HepG2 (cell line): ENCODE measurements around the gene STARD13. TPM values are rescaled to one million over a fixed set of nuclear protein-coding genes. Genes with fewer than 3 reads are reported as not detected.
A peak's percentile ranks its signal among the peaks of the same experiment; 100 is the strongest.

Experiments
- AFF4 ChIP-seq: sonication (generic); formaldehyde crosslinking; IDR thresholded peaks from 2 replicates; pipeline ENCODE4 v1.4.0; 2020; ENCODE audit warnings: missing genetic modification reagents
- ARNT2 ChIP-seq: sonication (generic); formaldehyde crosslinking; IDR thresholded peaks from 2 replicates; pipeline ENCODE4 v1.8.0; 2022; ENCODE audit warnings: mild to moderate bottlenecking, low read depth, missing genetic modification reagents, moderate library complexity
- ATAD3A ChIP-seq: sonication (generic); formaldehyde crosslinking; IDR thresholded peaks from 2 replicates; pipeline ENCODE4 v1.4.0; 2020; ENCODE audit warnings: missing genetic modification reagents
- BORCS8-MEF2B ChIP-seq: sonication (generic); formaldehyde crosslinking; IDR thresholded peaks from 2 replicates; pipeline ENCODE4 v1.8.0; 2022; ENCODE audit warnings: mild to moderate bottlenecking, missing genetic modification reagents
- CC2D1A ChIP-seq: sonication (generic); formaldehyde crosslinking; IDR thresholded peaks from 2 replicates; pipeline ENCODE4 v1.8.1; 2023; ENCODE audit warnings: mild to moderate bottlenecking, missing genetic modification reagents
- DNMT1 ChIP-seq: sonication (generic); formaldehyde crosslinking; IDR thresholded peaks from 2 replicates; pipeline ENCODE4 v1.5.1; 2020; ENCODE audit warnings: mild to moderate bottlenecking, missing genetic modification reagents
- DPF2 ChIP-seq: sonication (generic); formaldehyde crosslinking; IDR thresholded peaks from 2 replicates; pipeline ENCODE4 v1.4.0; 2020; ENCODE audit warnings: mild to moderate bottlenecking, low read depth, missing genetic modification reagents, borderline replicate concordance
- EED ChIP-seq: sonication (generic); formaldehyde crosslinking; IDR thresholded peaks from 2 replicates; pipeline ENCODE4 v1.5.0; 2020; ENCODE audit warnings: mild to moderate bottlenecking, missing genetic modification reagents
- FOXM1 ChIP-seq: sonication (generic); formaldehyde crosslinking; IDR thresholded peaks from 2 replicates; pipeline ENCODE4 v1.5.0; 2020; ENCODE audit warnings: missing genetic modification reagents
- GTF2F1 ChIP-seq: fragments of 150-350 bp; IDR thresholded peaks from 2 replicates; pipeline ENCODE4 v1.6.1; 2014; ENCODE audit warnings: low read length
- KMT2A ChIP-seq: sonication (generic); formaldehyde crosslinking; IDR thresholded peaks from 2 replicates; pipeline ENCODE4 v1.4.0; 2020; ENCODE audit warnings: missing genetic modification reagents
- MEIS1 ChIP-seq: sonication (generic); formaldehyde crosslinking; IDR thresholded peaks from 2 replicates; pipeline ENCODE4 v1.9.0; 2021; ENCODE audit warnings: mild to moderate bottlenecking, missing genetic modification reagents, moderate library complexity, borderline replicate concordance
- RBM39 ChIP-seq: fragments of 200-400 bp; formaldehyde crosslinking; IDR thresholded peaks from one replicate; pipeline ENCODE4 v1.6.1; 2018; ENCODE audit warnings: antibody characterized with exemption, mild to moderate bottlenecking, low read depth, low read length; ENCODE audit not compliant: poor library complexity, severe bottlenecking
- SRY ChIP-seq: sonication (generic); formaldehyde crosslinking; IDR thresholded peaks from 2 replicates; pipeline ENCODE4 v1.8.0; 2022; ENCODE audit warnings: mild to moderate bottlenecking, missing genetic modification reagents
- TEAD2 ChIP-seq: sonication (generic); formaldehyde crosslinking; IDR thresholded peaks from 2 replicates; pipeline ENCODE4 v1.9.0; 2021; ENCODE audit warnings: missing genetic modification reagents
- YEATS2 ChIP-seq: sonication (generic); formaldehyde crosslinking; IDR thresholded peaks from 2 replicates; pipeline ENCODE4 v1.4.0; 2020; ENCODE audit warnings: missing genetic modification reagents, borderline replicate concordance
- ZFP37 ChIP-seq: sonication (generic); formaldehyde crosslinking; IDR thresholded peaks from 2 replicates; pipeline ENCODE4 v1.4.0; 2020; ENCODE audit warnings: missing genetic modification reagents, borderline replicate concordance
- ZNF335 ChIP-seq: sonication (generic); formaldehyde crosslinking; IDR thresholded peaks from 2 replicates; pipeline ENCODE4 v1.4.0; 2020; ENCODE audit warnings: missing genetic modification reagents
- ZNF614 ChIP-seq: IDR thresholded peaks from 2 replicates; pipeline ENCODE4 v1.6.1; 2018; ENCODE audit warnings: missing biosample characterization, missing genetic modification reagents, inconsistent platforms, borderline replicate concordance
- ZNF672 ChIP-seq: sonication (generic); formaldehyde crosslinking; IDR thresholded peaks from 2 replicates; pipeline ENCODE4 v1.8.1; 2022; ENCODE audit warnings: missing genetic modification reagents
- ZNF678 ChIP-seq: sonication (generic); formaldehyde crosslinking; IDR thresholded peaks from 2 replicates; pipeline ENCODE4 v1.4.0; 2020; ENCODE audit warnings: mild to moderate bottlenecking, missing genetic modification reagents
- ZNF687 ChIP-seq: sonication (generic); formaldehyde crosslinking; IDR thresholded peaks from 2 replicates; pipeline ENCODE4 v1.5.1; 2020; ENCODE audit warnings: mild to moderate bottlenecking, missing genetic modification reagents, moderate library complexity
- polyA plus RNA-seq, 8 experiments: library from polyadenylated mRNA; depleted of rRNA in 3 of 8; stranded (reverse) in 7 of 8; unstranded in 1 of 8; fragments of >200 nt; fragmentation: Illumina TruSeq in 4 of 8; extraction: Trizol in 4 of 8; gene quantifications; 2 replicates each; pipeline versions ENCODE4 v1.2.1 to v1.2.3, GENCODE V29; 2011 to 2016; ENCODE audit warnings: low read depth in 4 of 8, missing spikeins in 1 of 8, mixed read lengths in 1 of 8; ENCODE audit not compliant: insufficient read depth in 1 of 8
- total RNA-seq, 5 experiments: library from RNA; depleted of rRNA; stranded (reverse); fragments of >200 nt; fragmentation: Illumina TruSeq; extraction: Trizol; gene quantifications; 2 replicates each; pipeline ENCODE4 v1.2.3, GENCODE V29; 2016; ENCODE audit warnings: low read depth in 1 of 5

Gene STARD13
- total and polyA plus RNA-seq, 2 of the 13 experiments (the other 11 are each of a cell fraction or from before 2014, with no cell fraction given), result 12.8 to 14.3 TPM

- TF ChIP-seq EED (CRISPR knock-in tag) (no peak), ZNF672 (CRISPR knock-in tag) (no peak), GTF2F1 (no peak), ZNF335 (CRISPR knock-in tag) (no peak), ZNF614 (CRISPR knock-in tag) (peak; percentile 88), ATAD3A (CRISPR knock-in tag) (no peak), DNMT1 (CRISPR knock-in tag) (no peak), CC2D1A (CRISPR knock-in tag) (no peak), DPF2 (CRISPR knock-in tag) (peak; percentile 97), RBM39 (no peak), AFF4 (CRISPR knock-in tag) (no peak; the same call in 1 of the 2 replicates), ZNF687 (CRISPR knock-in tag) (peak; percentile 35; the same call in 1 of the 2 replicates), ARNT2 (0 out of 2 replicates have a peak, but pooled peaks have one; percentile 41), ZNF678 (no peak), TEAD2 (CRISPR knock-in tag) (no peak), KMT2A (peak; percentile 40; the same call in 1 of the 2 replicates), BORCS8-MEF2B (CRISPR knock-in tag) (no peak), YEATS2 (CRISPR knock-in tag) (peak; percentile 54; the same call in 1 of the 2 replicates), MEIS1 (CRISPR knock-in tag) (no peak), ZFP37 (no peak), SRY (CRISPR knock-in tag) (no peak), FOXM1 (CRISPR knock-in tag) (no peak)
Measured at GRCh38 chr13:33260168-33261098, 25.1 kb downstream of the STARD13 start (continued).
